ENCODE data around the gene SPPL2C.

The SPPL2C gene

GRCh38 chr17:45844695-45845375 is at the start of gene SPPL2C:
SPPL2C (plus strand) TSS chr17:45844881; CDS start chr17:45844907, 26 bp downstream.
- DNase-seq, result no peak

GRCh38 chr17:45800816-45801215 is 43.9 kb upstream of the SPPL2C start:
- DNase-seq, result no peak

- no peak for DNase-seq
Measured at GRCh38 chr17:45801421-45801820, 43.3 kb upstream of the SPPL2C start.

- DNase-seq, result no peak
Measured at GRCh38 chr17:45808845-45809244, 35.8 kb upstream of the SPPL2C start.

- DNase-seq, result no peak
Measured at GRCh38 chr17:45809499-45809898, 35.2 kb upstream of the SPPL2C start.

- peak; percentile 13 to 14 for DNase-seq
Measured at GRCh38 chr17:45812102-45812501, 32.6 kb upstream of the SPPL2C start.

- no peak for DNase-seq
Measured at GRCh38 chr17:45813048-45813725, 31.5 kb upstream of the SPPL2C start.

- no peak for DNase-seq
Measured at GRCh38 chr17:45814622-45815606, 29.8 kb upstream of the SPPL2C start.

- DNase-seq, result no peak
Measured at GRCh38 chr17:45815752-45816151, 28.9 kb upstream of the SPPL2C start.

GRCh38 chr17:45818041-45818440 is 26.6 kb upstream of the SPPL2C start:
- no peak for DNase-seq

- no peak for DNase-seq
Measured at GRCh38 chr17:45818699-45819098, 26.0 kb upstream of the SPPL2C start.

- no peak for DNase-seq
Measured at GRCh38 chr17:45819632-45820031, 25.0 kb upstream of the SPPL2C start.

GRCh38 chr17:45820052-45820780 is 24.5 kb upstream of the SPPL2C start:
- no peak for DNase-seq

- DNase-seq, result no peak
Measured at GRCh38 chr17:45821147-45821546, 23.5 kb upstream of the SPPL2C start.

- DNase-seq, result no peak
Measured at GRCh38 chr17:45823598-45823997, 21.1 kb upstream of the SPPL2C start.

- no peak for DNase-seq
Measured at GRCh38 chr17:45824475-45824874, 20.2 kb upstream of the SPPL2C start.

- DNase-seq, result no peak
Measured at GRCh38 chr17:45824901-45825492, 19.7 kb upstream of the SPPL2C start.

GRCh38 chr17:45825792-45826191 is 18.9 kb upstream of the SPPL2C start:
- no peak for DNase-seq

GRCh38 chr17:45826919-45827588 is 17.6 kb upstream of the SPPL2C start:
- no peak for DNase-seq

- no peak for DNase-seq
Measured at GRCh38 chr17:45828171-45828570, 16.5 kb upstream of the SPPL2C start.

GRCh38 chr17:45828582-45829133 is 16.0 kb upstream of the SPPL2C start:
- no peak for DNase-seq
